Endothelial cell of umbilical vein (primary cell): ENCODE measurements around the gene FBP2. TPM values are rescaled to one million over a fixed set of nuclear protein-coding genes. Genes with fewer than 3 reads are reported as not detected.

Experiments
- BruUV-seq: library from RNA; stranded (reverse); fragments of 400-500 nt; replicated peaks from 2 replicates; lab custom pipeline; 2021; lab: Mats Ljungman, UMichigan
- CTCF ChIA-PET: fragments of 300-600, 350-600 bp; sonication (Branson Sonifier 250); formaldehyde crosslinking; loops from one replicate; lab custom pipeline; 2021; ENCODE audit warnings: antibody characterized with exemption, inconsistent platforms; lab: Charles Lee
- POLR2A ChIA-PET: fragments of 300-600, 350-600 bp; sonication (Branson Sonifier 250); formaldehyde crosslinking; loops from one replicate; lab custom pipeline; 2021; ENCODE audit warnings: antibody characterized with exemption, inconsistent platforms; lab: Charles Lee
- DNase-seq: peaks from one replicate; pipeline ENCODE4 v3.0.0-alpha.2; 2011; ENCODE audit warnings: low read depth, low spot score
- FAIRE-seq: peaks from 2 replicates; lab custom pipeline; 2011; peaks lifted over from hg19 to GRCh38; lab: Jason Lieb, UNC
- H2AFZ ChIP-seq: 2 replicates; pipeline ENCODE4 v1.6.0; 2012; ENCODE audit warnings: low read depth, low read length, control low read depth, inconsistent platforms
- H3K27ac ChIP-seq: 2 replicates; pipeline ENCODE4 v1.5.1; 2011; ENCODE audit warnings: low read depth, mild to moderate bottlenecking, control low read depth, low read length, moderate library complexity; ENCODE audit not compliant: insufficient read depth
- H3K27me3 ChIP-seq, 2 experiments: 2 replicates each; pipeline versions ENCODE4 v1.6.0 to v1.6.1; 2011; ENCODE audit warnings: low read length in 2 of 2, mixed read lengths in 1 of 2; ENCODE audit not compliant: control insufficient read depth in 2 of 2, insufficient read depth in 2 of 2
- H3K36me3 ChIP-seq, 2 experiments: 2 replicates in 1 of 2; 3 replicates in 1 of 2; pipeline ENCODE4 v1.5.1; 2011; ENCODE audit warnings: low read length in 2 of 2, mild to moderate bottlenecking in 1 of 2, moderate library complexity in 1 of 2; ENCODE audit not compliant: control insufficient read depth in 2 of 2, insufficient read depth in 2 of 2; ENCODE audit errors: extremely low read depth in 1 of 2
- H3K4me1 ChIP-seq: 3 replicates; pipeline ENCODE4 v1.5.1; 2011; ENCODE audit warnings: mild to moderate bottlenecking, low read length; ENCODE audit not compliant: control insufficient read depth, insufficient read depth; ENCODE audit errors: extremely low read depth
- H3K4me2 ChIP-seq: 2 replicates; pipeline ENCODE4 v1.6.1; 2011; ENCODE audit warnings: low read length, control low read depth, mixed read lengths; ENCODE audit not compliant: insufficient read depth
- H3K4me3 ChIP-seq, 3 experiments: fragments of 200-600 bp in 1 of 3; sonication (generic), shearing (Covaris generic) in 1 of 3; replicated peaks in 1 of 3; 2 replicates each; pipeline ENCODE4 v1.5.1; 2011 to 2016; ENCODE audit warnings: control low read depth in 3 of 3, low read length in 3 of 3, mild to moderate bottlenecking in 2 of 3, inconsistent platforms in 1 of 3, low read depth in 1 of 3, moderate library complexity in 1 of 3; ENCODE audit not compliant: insufficient read depth in 1 of 3
- H3K79me2 ChIP-seq: 2 replicates; pipeline ENCODE4 v1.6.0; 2012; ENCODE audit warnings: low read length, inconsistent platforms; ENCODE audit not compliant: control insufficient read depth, insufficient read depth
- H3K9ac ChIP-seq: replicated peaks from 2 replicates; pipeline ENCODE3; 2011; ENCODE audit warnings: low read length, control low read depth; ENCODE audit not compliant: insufficient read depth; ENCODE audit errors: extremely low read depth
- H3K9me1 ChIP-seq: replicated peaks from 3 replicates; pipeline ENCODE4 v1.6.0; 2011; ENCODE audit warnings: mild to moderate bottlenecking, low read length; ENCODE audit not compliant: control insufficient read depth, insufficient read depth; ENCODE audit errors: extremely low read depth
- H3K9me3 ChIP-seq: replicated peaks from 2 replicates; pipeline ENCODE4 v1.5.1; 2012; ENCODE audit warnings: low read length, inconsistent platforms; ENCODE audit not compliant: control insufficient read depth, insufficient read depth
- H4K20me1 ChIP-seq: replicated peaks from 2 replicates; pipeline ENCODE3; 2011; ENCODE audit warnings: mild to moderate bottlenecking, low read length; ENCODE audit not compliant: control insufficient read depth, insufficient read depth; ENCODE audit errors: extremely low read depth
- CTCF ChIP-seq, 2 donors: IDR thresholded peaks; 1 replicate in 1 of 2; 2 replicates in 1 of 2; pipeline ENCODE4 v1.5.1; 2011; ENCODE audit warnings: low read length in 2 of 2, mild to moderate bottlenecking in 2 of 2, moderate library complexity in 2 of 2, control low read depth in 1 of 2, inconsistent platforms in 1 of 2, low read depth in 1 of 2; ENCODE audit not compliant: insufficient read depth in 1 of 2; ENCODE audit errors: extremely low read depth in 1 of 2
- EZH2 ChIP-seq: IDR thresholded peaks from 2 replicates; pipeline ENCODE4 v1.6.1; 2012; ENCODE audit warnings: borderline replicate concordance, low read depth, mild to moderate bottlenecking, moderate library complexity, low read length, inconsistent platforms; ENCODE audit not compliant: severe bottlenecking
- FOS ChIP-seq: IDR thresholded peaks from 2 replicates; pipeline ENCODE4 v1.6.1; 2011; ENCODE audit warnings: mild to moderate bottlenecking, low read length, moderate library complexity, borderline replicate concordance; ENCODE audit not compliant: insufficient read depth
- GATA2 ChIP-seq: IDR thresholded peaks from 2 replicates; pipeline ENCODE4 v1.7.0; 2011; ENCODE audit warnings: low read depth, mild to moderate bottlenecking, moderate library complexity, mixed read lengths, low read length; ENCODE audit not compliant: insufficient read length, insufficient read depth
- JUN ChIP-seq: IDR thresholded peaks from 2 replicates; pipeline ENCODE4 v1.6.1; 2011; ENCODE audit warnings: borderline replicate concordance, low read depth; ENCODE audit not compliant: insufficient read length, insufficient read depth
- MAX ChIP-seq: IDR thresholded peaks from 2 replicates; pipeline ENCODE4 v1.6.1; 2011; ENCODE audit not compliant: insufficient read depth, insufficient read length
- MYC ChIP-seq: IDR thresholded peaks from one replicate; pipeline ENCODE4 v1.6.1; 2011; ENCODE audit warnings: mild to moderate bottlenecking, low read depth, low read length
- POLR2A ChIP-seq: IDR thresholded peaks from 2 replicates; pipeline ENCODE4 v1.6.1; 2012; ENCODE audit warnings: low read depth, mild to moderate bottlenecking, control low read depth, low read length
- dilution Hi-C: fragments of 300-500 bp; cut with MboI; formaldehyde crosslinking; loops from one replicate; pipeline ENCODE4 v1.15.0; 2019; ENCODE audit warnings: low sequenced_read_pairs; ENCODE audit not compliant: extremely low pct_ligation_motif_present
- intact Hi-C: fragments of 100-400 bp; cut with micrococcal nuclease; formaldehyde crosslinking; loops from one replicate; pipeline ENCODE4 v1.10.0; 2022
- polyA plus RNA-seq, 4 experiments: library from polyadenylated mRNA; depleted of rRNA in 3 of 4; stranded (reverse) in 3 of 4; unstranded in 1 of 4; fragments of >200 nt; gene quantifications; 2 replicates each; pipeline versions ENCODE4 v1.2.1 to v1.2.3, GENCODE V29; 2011 to 2012; ENCODE audit warnings: missing spikeins in 1 of 4
- total RNA-seq: library from RNA; stranded (reverse); gene quantifications from 2 replicates; pipeline ENCODE4 v1.2.3, GENCODE V29; 2021

FBP2 gene
- total and polyA plus RNA-seq, 2 donors (not counting 3 experiments of a cell fraction or from before 2014, with no cell fraction given), result not detected

DNA sequence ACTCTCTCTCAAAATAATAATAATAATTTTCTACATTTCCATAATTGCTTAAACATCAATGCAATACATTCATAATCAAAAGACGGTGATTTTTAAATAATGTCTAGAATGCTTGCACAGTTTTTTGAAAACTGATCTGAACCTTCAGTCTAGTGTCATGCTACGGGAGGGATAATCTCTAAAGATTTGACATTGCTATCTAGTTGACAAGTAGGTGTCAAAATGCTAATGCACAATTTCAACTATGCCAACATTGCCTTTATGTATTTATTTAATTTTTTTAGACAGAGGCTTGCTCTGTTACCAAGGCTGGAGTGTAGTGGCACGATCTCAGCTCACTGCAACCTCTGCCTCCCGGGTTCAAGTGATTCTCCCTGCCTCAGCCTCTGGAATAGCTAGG, 54.7 kb downstream of the FBP2 start:
- no peak for DNase-seq
- no TSS peak for BruUV-seq
- no peaks in the 10 kb centered on the region for H3K9me3 ChIP-seq
- intact Hi-C loops (no loop called here), dilution Hi-C loops (no loop called here)
- H3K79me2 ChIP-seq, result no peaks in the 10 kb centered on the region
- ChIA-PET CTCF (no interaction called here), POLR2A (no interaction called here)
- no peak overlapping the region for H2AFZ ChIP-seq
- no peak overlapping the region for H3K27ac ChIP-seq
- no peak for FAIRE-seq
- TF ChIP-seq FOS (no peak), POLR2A (no peak)
- no peaks in the 10 kb centered on the region for H3K36me3 ChIP-seq
- H3K9me1 ChIP-seq, result no peaks in the 10 kb centered on the region
- no peaks in the 10 kb centered on the region for H3K4me1 ChIP-seq
- no peak overlapping the region for H3K4me3 ChIP-seq
- H4K20me1 ChIP-seq, result no peaks in the 10 kb centered on the region
- H3K4me2 ChIP-seq, result no peak overlapping the region
- H3K27me3 ChIP-seq, result no peaks in the 10 kb centered on the region
- no peak overlapping the region for H3K9ac ChIP-seq

DNA sequence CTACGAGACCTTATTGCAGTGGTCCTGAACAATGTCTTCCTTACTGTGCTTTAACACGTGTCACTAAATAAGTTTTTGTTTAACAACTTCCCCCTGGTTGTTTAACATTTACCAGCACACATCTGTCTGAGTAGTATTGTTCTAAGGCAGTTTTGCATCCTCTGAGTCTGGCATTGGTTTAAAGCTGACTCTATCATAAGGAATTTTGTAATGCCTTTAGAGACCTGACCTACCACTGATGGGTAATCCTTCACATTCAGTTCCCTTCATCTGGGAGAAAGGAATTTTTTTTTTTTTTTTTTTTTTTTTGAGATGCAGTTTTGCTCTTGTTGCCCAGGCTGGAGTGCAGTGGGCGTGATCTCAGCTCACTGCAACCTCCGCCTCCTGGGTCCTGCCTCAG, 58.7 kb downstream of the FBP2 start:
- no peak overlapping the region for H2AFZ ChIP-seq
- intact Hi-C loops (no loop called here), dilution Hi-C loops (no loop called here)
- H3K4me3 ChIP-seq, result no peak overlapping the region
- no peaks in the 10 kb centered on the region for H3K9me1 ChIP-seq
- H4K20me1 ChIP-seq, result no peaks in the 10 kb centered on the region
- no peak overlapping the region for H3K9ac ChIP-seq
- ChIA-PET CTCF (no interaction called here), POLR2A (no interaction called here)
- H3K4me1 ChIP-seq, result no peaks in the 10 kb centered on the region
- H3K9me3 ChIP-seq, result no peaks in the 10 kb centered on the region
- DNase-seq (no peak), FAIRE-seq (no peak)
- no peaks in the 10 kb centered on the region for H3K79me2 ChIP-seq
- no peak overlapping the region for H3K4me2 ChIP-seq
- no peak overlapping the region for H3K27ac ChIP-seq
- TF ChIP-seq GATA2 (no peak), MYC (no peak), MAX (no peak), FOS (no peak), EZH2 (no peak), POLR2A (no peak), CTCF (IDR thresholded peaks at IDR 0.05; ENCODE audit: extremely low read depth in 1 of 2, insufficient read depth in 1 of 2, low read depth in 1 of 2, low read length in 2 of 2) (no peak), JUN (no peak)
- H3K36me3 ChIP-seq, result no peaks in the 10 kb centered on the region
- H3K27me3 ChIP-seq, result no peaks in the 10 kb centered on the region
- no TSS peak for BruUV-seq
